AG04449 (cell line): ENCODE data around the gene OFD1.

ENCODE experiments used
- CTCF ChIA-PET: fragments of 350-600 bp; formaldehyde crosslinking; extraction: SDS; loops from one replicate; lab custom pipeline; 2021; ENCODE audit warnings: antibody characterized with exemption; lab: Yijun Ruan, JAX
- POLR2A ChIA-PET: fragments of 400-600, 350-600 bp; formaldehyde crosslinking; extraction: SDS; loops from one replicate; lab custom pipeline; 2020; ENCODE audit warnings: antibody characterized with exemption, inconsistent platforms; lab: Yijun Ruan, JAX
- DNase-seq: peaks from one replicate; pipeline ENCODE4 v3.0.0-alpha.2; 2010; ENCODE audit warnings: low read depth, low spot score
- H3K4me3 ChIP-seq: 2 replicates; pipeline ENCODE4 v1.5.1; 2011; ENCODE audit warnings: low read depth, mild to moderate bottlenecking, control low read depth, low read length
- CTCF ChIP-seq: IDR thresholded peaks from one replicate; pipeline ENCODE4 v1.5.1; 2011; ENCODE audit warnings: mild to moderate bottlenecking, moderate library complexity, low read length, control low read depth, inconsistent platforms; ENCODE audit not compliant: insufficient read depth; ENCODE audit errors: missing control alignments

Gene OFD1

GRCh38 chrX:13755254-13755653 is 20.7 kb downstream of the OFD1 start:
- H3K4me3 ChIP-seq = no peak overlapping the region
- POLR2A ChIA-PET = no interaction called here
- CTCF ChIA-PET = interaction anchor here (0.7 to 1.6 kb wide), 5 partner anchors 9 to 950 kb away, joined by 3 to 6 read pairs (median 3); partner anchors contain the start of genes OFD1 and TRAPPC2
- no peak for DNase-seq
- TF ChIP-seq CTCF = no peak

- ChIA-PET POLR2A (no interaction called here), CTCF (interaction anchor here (1.4 kb wide), 1 partner anchor 276 kb away, joined by 3 read pairs; no protein-coding TSS in a partner anchor)
- H3K4me3 ChIP-seq = no peak overlapping the region
- no peak for TF ChIP-seq CTCF
- DNase-seq = no peak
These were observed 21.8 kb downstream of the OFD1 start for GRCh38 chrX:13756381-13756780.

- ChIA-PET CTCF (no interaction called here), POLR2A (no interaction called here)
- DNase-seq = no peak
- no peak overlapping the region for H3K4me3 ChIP-seq
- TF ChIP-seq CTCF = no peak
These were observed 24.7 kb downstream of the OFD1 start for GRCh38 chrX:13759152-13759718.

GRCh38 chrX:13760426-13760825 is 25.9 kb downstream of the OFD1 start:
- POLR2A ChIA-PET = no interaction called here
- CTCF ChIA-PET = interaction anchor here (0.8 kb wide), 1 partner anchor 12 kb away, joined by 3 read pairs; no protein-coding TSS in a partner anchor
- no peak for DNase-seq
- no peak for TF ChIP-seq CTCF
- no peak overlapping the region for H3K4me3 ChIP-seq

GRCh38 chrX:13761606-13762414 is 27.3 kb downstream of the OFD1 start:
- POLR2A ChIA-PET = no interaction called here
- TF ChIP-seq CTCF = no peak
- no peak for DNase-seq
- CTCF ChIA-PET = interaction anchor here (0.6 to 1.0 kb wide), 3 partner anchors 10 to 266 kb away, joined by 3 to 4 read pairs (median 4); no protein-coding TSS in a partner anchor
- H3K4me3 ChIP-seq = no peak overlapping the region

- no peak for DNase-seq
- no peak for TF ChIP-seq CTCF
- no peak overlapping the region for H3K4me3 ChIP-seq
- ChIA-PET POLR2A (no interaction called here), CTCF (interaction anchor here (1.5 kb wide), 1 partner anchor 14 kb away, joined by 4 read pairs; no protein-coding TSS in a partner anchor)
These were observed 28.9 kb downstream of the OFD1 start for GRCh38 chrX:13763489-13763888.
